Right atrium auricular region (tissue), 2 donors: ENCODE data around the gene ELMO3. TPM values are rescaled to one million over a fixed set of nuclear protein-coding genes. Genes with fewer than 3 reads are reported as not detected.

Source experiments
- DNase-seq: peaks from one replicate; pipeline ENCODE4 v3.0.0-alpha.2; 2019; ENCODE audit warnings: low spot score
- H3K27ac ChIP-seq, 2 donors: fragments of 200-600 bp; sonication (generic); 1 replicate in 1 of 2; 2 replicates in 1 of 2; pipeline ENCODE4 v1.5.1; 2016 to 2019
- H3K27me3 ChIP-seq, 2 donors: fragments of 200-600 bp; sonication (generic); one replicate each; pipeline versions ENCODE4 v1.5.1 to v1.6.0; 2017 to 2019
- H3K36me3 ChIP-seq: fragments of 200-600 bp; sonication (generic); one replicate; pipeline ENCODE4 v1.5.1; 2016
- H3K4me1 ChIP-seq, 2 donors: fragments of 200-600 bp; sonication (generic); one replicate each; pipeline versions ENCODE4 v1.5.1 to v1.6.0; 2017 to 2019
- H3K4me3 ChIP-seq, 2 donors: fragments of 200-600 bp; sonication (generic); 1 replicate in 1 of 2; 2 replicates in 1 of 2; pipeline ENCODE4 v1.5.1; 2017 to 2019; ENCODE audit warnings: mild to moderate bottlenecking in 1 of 2, moderate library complexity in 1 of 2
- H3K9me3 ChIP-seq, 2 donors: fragments of 200-600 bp; sonication (generic); one replicate each; pipeline ENCODE4 v1.5.1; 2019
- CTCF ChIP-seq, 2 donors: fragments of 200-600 bp; sonication (generic); IDR thresholded peaks; one replicate each; pipeline ENCODE4 v1.5.1; 2019; ENCODE audit warnings: antibody characterized with exemption in 2 of 2
- total RNA-seq, 2 donors: library from RNA; depleted of rRNA; stranded (reverse); fragments of >200 nt; gene quantifications; one replicate each; pipeline ENCODE4 v1.1.0, GENCODE V29; 2016

ELMO3 gene
- total RNA-seq, 2 donors from 2014 or later: 0.37 to 2.2 TPM

GRCh38 chr16:67151431-67152097 is 47.4 kb upstream of the ELMO3 start:
- peak overlapping the region; percentile 62 to 71 for H3K4me3 ChIP-seq

GRCh38 chr16:67154578-67155294 is 44.2 kb upstream of the ELMO3 start:
- no peaks in the 10 kb centered on the region for H3K9me3 ChIP-seq
- H3K27ac ChIP-seq: no peak overlapping the region
- no peaks in the 10 kb centered on the region for H3K36me3 ChIP-seq
- no peak for TF ChIP-seq CTCF (IDR thresholded peaks at IDR 0.05)
- H3K4me1 ChIP-seq: peaks cover 0 to 41% of the 10 kb centered on the region in 2 donors
- DNase-seq: no peak
- H3K27me3 ChIP-seq: no peaks in the 10 kb centered on the region
- H3K4me3 ChIP-seq: peak overlapping the region in 1 of 2 donors; percentile 34

More at GRCh38 chr16:67151431-67152097, 47.4 kb upstream of the ELMO3 start:
- H3K4me1 ChIP-seq: peaks cover 0 to 33% of the 10 kb centered on the region in 2 donors
- no peaks in the 10 kb centered on the region for H3K9me3 ChIP-seq
- no peaks in the 10 kb centered on the region for H3K27me3 ChIP-seq
- H3K36me3 ChIP-seq: peaks cover 12% of the 10 kb centered on the region
- no peak for TF ChIP-seq CTCF (IDR thresholded peaks at IDR 0.05)
- no peak for DNase-seq
- H3K27ac ChIP-seq: peak overlapping the region; percentile 86 to 93

GRCh38 chr16:67155295-67156142 is 43.4 kb upstream of the ELMO3 start:
- peaks cover 0 to 33% of the 10 kb centered on the region in 2 donors for H3K4me1 ChIP-seq
- H3K36me3 ChIP-seq: no peaks in the 10 kb centered on the region
- H3K27me3 ChIP-seq: no peaks in the 10 kb centered on the region
- H3K9me3 ChIP-seq: no peaks in the 10 kb centered on the region
- peak overlapping the region in 1 of 2 donors; percentile 34 for H3K4me3 ChIP-seq
- DNase-seq: no peak
- H3K27ac ChIP-seq: no peak overlapping the region
- TF ChIP-seq CTCF (IDR thresholded peaks at IDR 0.05): peak; percentile 97 to 99

- TF ChIP-seq CTCF (IDR thresholded peaks at IDR 0.05): no peak
- H3K27me3 ChIP-seq: no peaks in the 10 kb centered on the region
Measured at GRCh38 chr16:67156143-67156844, 42.6 kb upstream of the ELMO3 start.

GRCh38 chr16:67157106-67157748 is 41.7 kb upstream of the ELMO3 start:
- DNase-seq: no peak
- H3K27me3 ChIP-seq: no peaks in the 10 kb centered on the region
- no peak overlapping the region for H3K27ac ChIP-seq
- no peaks in the 10 kb centered on the region for H3K9me3 ChIP-seq
- H3K36me3 ChIP-seq: no peaks in the 10 kb centered on the region
- H3K4me3 ChIP-seq: no peak overlapping the region
- TF ChIP-seq CTCF (IDR thresholded peaks at IDR 0.05): no peak
- peaks cover 0 to 36% of the 10 kb centered on the region in 2 donors for H3K4me1 ChIP-seq

More at GRCh38 chr16:67156143-67156844, 42.6 kb upstream of the ELMO3 start:
- H3K27ac ChIP-seq: no peak overlapping the region
- H3K4me1 ChIP-seq: peaks cover 0 to 31% of the 10 kb centered on the region in 2 donors
- DNase-seq: no peak
- no peak overlapping the region for H3K4me3 ChIP-seq
- no peaks in the 10 kb centered on the region for H3K36me3 ChIP-seq
- no peaks in the 10 kb centered on the region for H3K9me3 ChIP-seq
